SIG-M5 treated with dmso at 0.1 percent for 504 hours (cell line): ENCODE results near the gene ITGB3BP.
A peak's percentile ranks its signal among the peaks of the same experiment; 100 is the strongest.
"Not testable (repeated sequence)": the region's sequence is repeated elsewhere in the genome, so short reads cannot be mapped to it uniquely, and the experiment has no call there.

Source experiments
- DNase-seq: peaks from one replicate; lab custom pipeline; 2025; ENCODE audit not compliant: unreplicated experiment; lab: John Stamatoyannopoulos, UW

ITGB3BP gene, protein sequence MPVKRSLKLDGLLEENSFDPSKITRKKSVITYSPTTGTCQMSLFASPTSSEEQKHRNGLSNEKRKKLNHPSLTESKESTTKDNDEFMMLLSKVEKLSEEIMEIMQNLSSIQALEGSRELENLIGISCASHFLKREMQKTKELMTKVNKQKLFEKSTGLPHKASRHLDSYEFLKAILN

DNA sequence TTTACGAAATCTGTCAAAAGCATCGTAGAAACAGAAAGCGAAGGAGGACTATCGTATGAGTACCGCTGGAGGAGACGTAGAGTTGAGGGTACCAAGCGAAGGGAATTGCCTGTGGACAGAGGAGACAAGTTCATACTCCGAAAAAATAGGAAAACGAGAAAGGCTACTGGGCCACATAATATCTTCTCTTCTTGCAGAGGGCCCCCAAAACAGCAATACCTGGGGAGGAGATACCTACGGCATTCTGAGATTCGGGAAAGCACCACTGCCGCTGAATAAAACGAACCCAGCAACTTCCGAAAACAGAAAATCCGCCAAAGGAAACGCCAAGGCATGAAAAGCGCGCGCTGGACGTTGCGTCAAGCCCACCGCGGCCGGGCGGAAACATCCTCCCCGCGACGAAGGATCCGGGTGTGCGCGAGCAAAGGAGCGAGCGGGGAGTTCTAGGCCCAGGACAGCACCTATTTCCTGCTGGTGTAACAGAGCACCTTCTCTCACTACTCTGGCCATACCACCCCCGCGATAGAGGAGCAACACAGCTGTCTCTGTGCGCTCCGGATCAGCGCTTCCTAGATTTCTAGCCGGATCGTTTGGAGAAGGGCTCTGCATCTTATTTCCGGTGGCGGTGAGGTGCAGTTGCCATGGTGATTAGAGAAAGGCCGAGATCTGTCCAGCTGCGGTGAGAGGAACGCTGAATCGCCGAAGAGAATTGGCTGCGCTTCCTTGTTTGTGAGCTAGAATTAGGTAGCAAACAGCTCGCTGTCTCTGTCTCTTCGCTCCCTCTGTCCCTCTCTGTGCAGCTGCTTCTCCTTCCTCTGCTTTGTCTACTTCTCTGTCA is at the start of gene ITGB3BP, which contains the start of gene EFCAB7:
ITGB3BP (minus strand) TSS at position 335 of the 838 bp plus-strand sequence; CDS start at position 243, 92 bp downstream.
EFCAB7 (plus strand) TSS at position 635 of the 838 bp plus-strand sequence. CDS start 2,048 bp downstream, outside the sequence.
- DNase-seq: peak; percentile 95

GRCh38 chr1:63572686-63573085 is 49.7 kb upstream of the ITGB3BP start:
- not testable (repeated sequence) for DNase-seq

GRCh38 chr1:63569640-63570316 is 46.8 kb upstream of the ITGB3BP start:
- no peak for DNase-seq

DNA sequence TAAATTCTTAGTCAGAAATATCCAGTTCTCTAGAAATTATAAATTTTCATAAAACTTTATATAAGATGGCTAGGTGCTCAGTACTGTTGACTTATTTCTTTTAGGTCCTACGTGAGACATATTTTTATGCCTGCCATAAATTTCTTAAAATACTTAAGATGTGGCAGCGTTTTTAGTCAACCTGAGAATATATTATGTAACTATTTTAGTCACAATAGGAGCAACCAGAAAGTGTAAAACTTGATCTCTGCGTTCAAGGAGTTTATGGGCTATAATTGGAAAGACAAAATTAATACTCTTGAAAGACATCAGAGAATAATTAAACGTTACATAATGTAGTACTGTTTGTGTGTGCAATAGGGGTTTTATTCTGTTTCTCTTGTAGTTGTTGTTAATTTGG is 46.0 kb upstream of the ITGB3BP start:
- DNase-seq: no peak

GRCh38 chr1:63563745-63564144 is 40.7 kb upstream of the ITGB3BP start:
- no peak for DNase-seq

GRCh38 chr1:63559357-63559756 is 36.3 kb upstream of the ITGB3BP start:
- no peak for DNase-seq

- DNase-seq: no peak
Observed at GRCh38 chr1:63557365-63557987, 34.5 kb upstream of the ITGB3BP start.

- DNase-seq: no peak
Observed at GRCh38 chr1:63555480-63555879, 32.5 kb upstream of the ITGB3BP start.

GRCh38 chr1:63548877-63549276 is 25.9 kb upstream of the ITGB3BP start:
- DNase-seq: no peak

- DNase-seq: no peak
Observed at GRCh38 chr1:63548303-63548702, 25.3 kb upstream of the ITGB3BP start.

- no peak for DNase-seq
Observed at GRCh38 chr1:63547621-63548294, 24.7 kb upstream of the ITGB3BP start.

- DNase-seq: peak; percentile 6
Observed at GRCh38 chr1:63545780-63546179, 22.8 kb upstream of the ITGB3BP start.

GRCh38 chr1:63537940-63538339 is 14.9 kb upstream of the ITGB3BP start:
- peak; percentile 5 for DNase-seq

- no peak for DNase-seq
Observed at GRCh38 chr1:63537006-63537405, 14.0 kb upstream of the ITGB3BP start.

GRCh38 chr1:63534406-63534805 is 11.4 kb upstream of the ITGB3BP start:
- no peak for DNase-seq

DNA sequence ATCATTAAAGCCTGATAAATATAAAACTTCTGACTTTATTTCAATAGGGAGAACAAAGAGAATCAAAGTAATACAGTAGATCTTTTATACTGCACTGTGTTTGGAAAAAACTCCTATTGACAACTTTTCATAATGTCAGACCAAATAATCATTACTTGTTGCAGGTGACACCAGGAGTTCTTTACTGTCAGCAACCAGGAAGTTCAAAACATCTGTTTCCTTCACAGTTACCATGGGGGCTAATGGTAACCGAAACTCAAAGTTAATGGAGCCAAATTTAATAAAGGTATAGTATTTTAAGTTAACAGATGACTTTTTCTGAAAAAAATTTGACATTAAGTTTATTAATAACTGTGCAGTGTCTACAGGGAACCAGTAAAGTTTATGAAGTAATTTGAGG is 10.9 kb upstream of the ITGB3BP start:
- no peak for DNase-seq

- DNase-seq: no peak
Observed at GRCh38 chr1:63532727-63533126, 9.7 kb upstream of the ITGB3BP start.

GRCh38 chr1:63524201-63524600 is 1.2 kb upstream of the ITGB3BP start:
- DNase-seq: no peak

DNA sequence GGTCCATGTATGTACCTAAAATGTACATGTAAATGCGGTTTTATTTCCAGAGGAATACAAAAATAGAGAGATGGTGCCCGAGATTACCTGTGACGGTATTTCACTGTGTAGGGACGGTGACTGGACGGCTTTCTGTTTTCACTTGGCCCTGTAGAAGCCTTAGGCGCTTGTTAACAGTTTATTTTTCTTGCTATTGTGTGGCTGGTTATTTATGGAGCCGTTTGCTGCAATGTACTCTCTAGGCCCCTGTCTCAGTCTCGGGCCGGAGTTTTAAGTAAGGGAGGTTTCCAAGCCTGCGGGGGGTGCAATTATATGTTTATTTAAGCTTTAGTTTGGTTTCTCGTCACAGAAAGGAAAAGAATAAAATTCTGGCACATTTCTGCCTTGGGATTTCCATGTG is 713 bp upstream of the ITGB3BP start:
- peak; percentile 37 for DNase-seq

DNA sequence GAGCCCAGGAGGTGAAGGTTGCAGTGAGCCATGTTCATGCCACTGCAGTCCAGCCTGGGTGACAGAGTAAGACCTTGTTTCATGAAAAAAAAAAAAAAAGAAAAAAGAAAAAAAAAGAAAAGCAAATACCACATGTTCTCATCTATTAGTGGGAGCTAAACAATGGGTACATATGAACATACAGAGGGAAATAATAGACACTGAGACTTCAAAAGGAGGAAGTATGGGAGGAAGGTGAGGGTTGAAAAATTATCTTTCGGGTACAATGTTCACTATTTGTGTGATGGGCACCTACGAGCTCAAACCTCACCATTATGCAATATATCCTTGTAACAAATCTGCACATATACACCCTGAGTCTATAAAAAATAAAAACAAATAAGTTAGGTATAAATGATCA is 6.4 kb downstream of the ITGB3BP start:
- no peak for DNase-seq

DNA sequence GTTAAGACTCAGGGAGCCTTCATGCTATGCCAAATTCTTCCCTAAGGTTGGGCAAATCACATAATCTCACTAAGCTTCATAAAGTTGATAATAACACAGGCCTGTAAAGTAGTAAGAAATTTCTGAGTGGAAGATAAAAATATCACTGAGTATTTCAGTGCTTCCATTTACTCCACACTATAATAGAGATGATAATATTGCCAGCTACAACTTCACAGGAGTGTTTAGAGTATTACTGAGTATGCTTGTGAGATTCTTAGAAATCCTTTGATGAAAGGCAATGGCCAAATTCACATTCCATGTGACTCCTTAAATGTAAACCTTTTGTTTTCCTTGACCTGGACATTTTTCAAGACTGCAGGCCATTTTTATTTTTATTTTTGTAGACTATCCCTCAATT is 10.4 kb downstream of the ITGB3BP start:
- DNase-seq: no peak
